GM13977 (cell line): ENCODE results near the gene OTOL1.
"Not testable (repeated sequence)": the region's sequence is repeated elsewhere in the genome, so short reads cannot be mapped to it uniquely, and the experiment has no call there.

Experiments
- DNase-seq: peaks from one replicate; pipeline ENCODE4 v3.0.0; 2012; ENCODE audit warnings: low spot score
- CTCF ChIP-seq: IDR thresholded peaks from 2 replicates; pipeline ENCODE4 v1.5.1; 2012; ENCODE audit warnings: mild to moderate bottlenecking, control low read depth; ENCODE audit not compliant: insufficient read depth; ENCODE audit errors: extremely low read depth, missing control alignments
- in situ Hi-C: fragments of 300-500 bp; cut with MboI; formaldehyde crosslinking; loops from one replicate; pipeline ENCODE4 v1.12.0; 2022; ENCODE audit warnings: low sequenced_read_pairs, low pct_unique_long_range_greater_than_20kb, mixed read lengths, inconsistent platforms; ENCODE audit not compliant: unreplicated experiment

OTOL1 gene

GRCh38 chr3:161474139-161474538 lies 22.5 kb upstream of the OTOL1 start:
- TF ChIP-seq CTCF: no peak
- in situ Hi-C loops: no loop called here
- no peak for DNase-seq

- in situ Hi-C loops: no loop called here
- no peak for TF ChIP-seq CTCF
- no peak for DNase-seq
Observed at GRCh38 chr3:161474741-161475140, 21.9 kb upstream of the OTOL1 start.

GRCh38 chr3:161475206-161475605 lies 21.4 kb upstream of the OTOL1 start:
- in situ Hi-C loops: no loop called here

GRCh38 chr3:161475905-161476304 lies 20.7 kb upstream of the OTOL1 start:
- in situ Hi-C loops: no loop called here
- DNase-seq: no peak
- no peak for TF ChIP-seq CTCF

More at GRCh38 chr3:161475206-161475605, 21.4 kb upstream of the OTOL1 start:
- DNase-seq: no peak
- no peak for TF ChIP-seq CTCF

GRCh38 chr3:161484226-161484625 lies 12.4 kb upstream of the OTOL1 start:
- TF ChIP-seq CTCF: no peak
- no peak for DNase-seq
- in situ Hi-C loops: no loop called here

- in situ Hi-C loops, DNase-seq: not testable (repeated sequence)
Observed at GRCh38 chr3:161488284-161488683, 8.3 kb upstream of the OTOL1 start.

- no peak for TF ChIP-seq CTCF
- DNase-seq: peak; percentile 15
- in situ Hi-C loops: no loop called here
Observed at GRCh38 chr3:161489395-161489794, 7.2 kb upstream of the OTOL1 start.

GRCh38 chr3:161490845-161491244 lies 5.8 kb upstream of the OTOL1 start:
- DNase-seq, in situ Hi-C loops: not testable (repeated sequence)
